A673 (cell line): ENCODE measurements around the gene NBR1. TPM values are rescaled to one million over a fixed set of nuclear protein-coding genes. Genes with fewer than 3 reads are reported as not detected.

Experiments
- BruUV-seq: library from RNA; stranded (reverse); fragments of 400-500 nt; replicated peaks from 2 replicates; lab custom pipeline; 2021; lab: Mats Ljungman, UMichigan
- CTCF ChIA-PET: fragments of 300-600 bp; sonication (Branson Sonifier 250); formaldehyde crosslinking; loops from one replicate; lab custom pipeline; 2022; ENCODE audit warnings: antibody characterized with exemption; lab: Charles Lee
- POLR2A ChIA-PET: fragments of 300-600 bp; sonication (Branson Sonifier 250); formaldehyde crosslinking; loops from one replicate; lab custom pipeline; 2022; ENCODE audit warnings: antibody characterized with exemption; ENCODE audit not compliant: low non-redundant PET; lab: Charles Lee
- DNase-seq: peaks from one replicate; pipeline ENCODE4 v3.0.0-alpha.2; 2015; ENCODE audit warnings: low spot score
- H3K27ac ChIP-seq: fragments of 200-600 bp; sonication (generic); 2 replicates; pipeline ENCODE4 v1.5.1; 2016; ENCODE audit warnings: mixed run types, low read depth, mild to moderate bottlenecking, mixed read lengths, antibody characterized with exemption, low read length; ENCODE audit not compliant: poor library complexity, severe bottlenecking
- H3K27me3 ChIP-seq: fragments of 200-600 bp; sonication (generic); replicated peaks from 2 replicates; pipeline ENCODE4 v1.6.1; 2017; ENCODE audit warnings: mixed run types, low read depth, mild to moderate bottlenecking, mixed read lengths, antibody characterized with exemption, low read length; ENCODE audit not compliant: insufficient read depth, poor library complexity
- H3K36me3 ChIP-seq: fragments of 200-600 bp; sonication (generic); 2 replicates; pipeline ENCODE4 v1.6.1; 2016; ENCODE audit warnings: mixed run types, mild to moderate bottlenecking, mixed read lengths, antibody characterized with exemption, low read length; ENCODE audit not compliant: insufficient read depth, poor library complexity, severe bottlenecking
- H3K4me1 ChIP-seq: fragments of 200-600 bp; sonication (generic); 2 replicates; pipeline ENCODE4 v1.6.1; 2017; ENCODE audit warnings: mixed run types, mild to moderate bottlenecking, mixed read lengths, antibody characterized with exemption, low read length; ENCODE audit not compliant: insufficient read depth, poor library complexity, severe bottlenecking
- H3K4me3 ChIP-seq: fragments of 200-600 bp; sonication (generic); 2 replicates; pipeline ENCODE4 v1.5.1; 2016; ENCODE audit warnings: low read depth, mixed run types, mild to moderate bottlenecking, mixed read lengths, low read length; ENCODE audit not compliant: poor library complexity, severe bottlenecking
- H3K9me3 ChIP-seq: fragments of 200-600 bp; sonication (generic); 2 replicates; pipeline ENCODE4 v1.6.1; 2016; ENCODE audit warnings: mixed run types, low read depth, mild to moderate bottlenecking, mixed read lengths, antibody characterized with exemption, low read length; ENCODE audit not compliant: poor library complexity, severe bottlenecking
- CTCF ChIP-seq: fragments of 300-800, 200-600 bp; sonication (generic); conservative IDR thresholded peaks from 2 replicates; pipeline ENCODE4 v1.5.1; 2017; ENCODE audit warnings: low read depth, mild to moderate bottlenecking, antibody characterized with exemption, low read length, moderate library complexity, mixed read lengths
- EZH2 ChIP-seq: fragments of 200-600 bp; sonication (generic); IDR thresholded peaks from 2 replicates; pipeline ENCODE4 v1.6.1; 2017; ENCODE audit warnings: borderline replicate concordance, low read depth, mild to moderate bottlenecking, mixed read lengths, antibody characterized with exemption, low read length; ENCODE audit not compliant: poor library complexity, severe bottlenecking
- intact Hi-C: fragments of 100-400 bp; cut with micrococcal nuclease; formaldehyde crosslinking; loops from one replicate; pipeline ENCODE4 v1.10.0; 2022; ENCODE audit not compliant: unreplicated experiment
- total RNA-seq: library from RNA; stranded (reverse); gene quantifications from 2 replicates; pipeline ENCODE4 v1.2.3, GENCODE V29; 2021

NBR1 gene
- total RNA-seq, 1 experiment from 2014 or later: 19.5 TPM

DNA sequence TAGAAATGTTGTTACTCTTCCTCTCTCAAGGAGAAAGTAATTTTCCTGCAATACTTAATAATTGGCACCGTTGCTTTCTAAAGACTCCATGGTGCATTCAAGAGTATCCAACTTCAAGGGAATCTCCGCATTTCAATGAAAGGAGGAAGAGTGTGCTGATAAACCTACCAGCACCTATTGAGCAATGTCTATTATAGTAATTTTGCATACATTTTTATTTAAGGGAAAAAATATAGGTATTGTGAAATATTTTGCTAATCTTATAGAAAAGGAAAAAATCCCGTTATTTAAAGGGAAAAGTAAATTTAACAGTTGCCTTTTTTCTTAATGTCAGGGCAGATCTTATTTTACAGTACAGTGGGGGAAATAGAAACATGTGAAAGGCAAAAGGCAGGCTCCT, 39.6 kb downstream of the NBR1 start:
- ChIA-PET POLR2A (no interaction called here), CTCF (no interaction called here)
- no peak for TF ChIP-seq CTCF
- TF ChIP-seq EZH2: no peak
- intact Hi-C loops: no loop called here
- H3K36me3 ChIP-seq: no peaks in the 10 kb centered on the region
- H3K27me3 ChIP-seq: no peaks in the 10 kb centered on the region
- no peaks in the 10 kb centered on the region for H3K4me1 ChIP-seq
- H3K4me3 ChIP-seq: no peak overlapping the region
- no peak overlapping the region for H3K27ac ChIP-seq
- DNase-seq: no peak
- H3K9me3 ChIP-seq: no peaks in the 10 kb centered on the region
- no TSS peak for BruUV-seq

- no peaks in the 10 kb centered on the region for H3K4me1 ChIP-seq
- peak overlapping the region; percentile 50 for H3K4me3 ChIP-seq
- TSS peak; percentile 51 for BruUV-seq
- H3K36me3 ChIP-seq: no peaks in the 10 kb centered on the region
- intact Hi-C loops: no loop called here
- CTCF ChIA-PET: interaction anchor here (0.6 kb wide), 1 partner anchor 84 kb away, joined by 5 read pairs; no protein-coding TSS in a partner anchor
- peak overlapping the region; percentile 21 for H3K27ac ChIP-seq
- POLR2A ChIA-PET: no interaction called here
- no peak for DNase-seq
- no peaks in the 10 kb centered on the region for H3K27me3 ChIP-seq
- TF ChIP-seq CTCF (no peak), EZH2 (no peak)
- H3K9me3 ChIP-seq: no peaks in the 10 kb centered on the region
Measured at GRCh38 chr17:43211123-43211479, 40.1 kb downstream of the NBR1 start.

- peak; percentile 71 for DNase-seq
- intact Hi-C loops: no loop called here
- H3K36me3 ChIP-seq: no peaks in the 10 kb centered on the region
- peak within 1 kb of the TSS; percentile 50 for H3K4me3 ChIP-seq
- POLR2A ChIA-PET: no interaction called here
- H3K9me3 ChIP-seq: no peaks in the 10 kb centered on the region
- CTCF ChIA-PET: interaction anchor here (0.6 to 1.0 kb wide), 2 partner anchors 40 to 85 kb away, joined by 5 to 9 read pairs; no protein-coding TSS in a partner anchor
- H3K4me1 ChIP-seq: no peaks in the 10 kb centered on the region
- TF ChIP-seq CTCF (peak; percentile 25; the same call in 1 of the 2 replicates), EZH2 (no peak)
- BruUV-seq: no TSS peak
- no peaks in the 10 kb centered on the region for H3K27me3 ChIP-seq
- peak within 1 kb of the TSS; percentile 21 for H3K27ac ChIP-seq
Measured at GRCh38 chr17:43211480-43212402, 40.7 kb downstream of the NBR1 start, which contains the start of gene TMEM106A. Gene TMEM106A, plus strand, starts transcription at chr17:43211875. Its CDS starts 1,167 bp downstream, at chr17:43213042.
